ENCODE data around the gene RIC3. TPM values are rescaled to one million over a fixed set of nuclear protein-coding genes. Genes with fewer than 3 reads are reported as not detected.
A peak's percentile ranks its signal among the peaks of the same experiment; 100 is the strongest.

RIC3 gene
- total RNA-seq, 1 experiment from 2014 or later, result not detected

GRCh38 chr11:8092587-8093424 lies 76.0 kb downstream of the RIC3 start:
- peak; percentile 70 to 79 for DNase-seq
- Histone ChIP-seq H3K4me3 (no peak overlapping the region), H3K4me1 (no peaks in the 10 kb centered on the region), H3K36me3 (no peaks in the 10 kb centered on the region), H3K9me3 (replicated peaks) (no peaks in the 10 kb centered on the region), H3K27me3 (no peaks in the 10 kb centered on the region), H3K27ac (no peak overlapping the region)

GRCh38 chr11:8091721-8092120 lies 77.1 kb downstream of the RIC3 start:
- Histone ChIP-seq H3K9me3 (replicated peaks) (no peaks in the 10 kb centered on the region), H3K36me3 (no peaks in the 10 kb centered on the region), H3K27ac (no peak overlapping the region), H3K4me1 (peaks cover 1% of the 10 kb centered on the region), H3K27me3 (no peaks in the 10 kb centered on the region), H3K4me3 (no peak overlapping the region)
- DNase-seq, result no peak

- no peaks in the 10 kb centered on the region for H3K36me3 ChIP-seq
- no peaks in the 10 kb centered on the region for H3K27me3 ChIP-seq
- peak; percentile 59 to 77 for DNase-seq
- H3K4me1 ChIP-seq, result peaks cover 11% of the 10 kb centered on the region
- H3K4me3 ChIP-seq, result no peak overlapping the region
- H3K9me3 ChIP-seq (replicated peaks), result no peaks in the 10 kb centered on the region
- no peak overlapping the region for H3K27ac ChIP-seq
Measured at GRCh38 chr11:8090756-8091155, 78.1 kb downstream of the RIC3 start.

- Histone ChIP-seq H3K27ac (no peak overlapping the region), H3K27me3 (no peaks in the 10 kb centered on the region), H3K36me3 (no peaks in the 10 kb centered on the region), H3K4me3 (no peak overlapping the region), H3K9me3 (replicated peaks) (no peaks in the 10 kb centered on the region), H3K4me1 (peaks cover 19% of the 10 kb centered on the region)
- no peak for DNase-seq
Measured at GRCh38 chr11:8089791-8090510, 78.9 kb downstream of the RIC3 start.

GRCh38 chr11:8087756-8088155 lies 81.1 kb downstream of the RIC3 start:
- Histone ChIP-seq H3K36me3 (no peaks in the 10 kb centered on the region), H3K4me3 (no peak overlapping the region), H3K4me1 (peaks cover 23% of the 10 kb centered on the region), H3K9me3 (replicated peaks) (no peaks in the 10 kb centered on the region), H3K27ac (no peak overlapping the region), H3K27me3 (no peaks in the 10 kb centered on the region)
- DNase-seq, result no peak

- Histone ChIP-seq H3K27ac (no peak overlapping the region), H3K4me1 (peaks cover 23% of the 10 kb centered on the region), H3K36me3 (no peaks in the 10 kb centered on the region)
Measured at GRCh38 chr11:8087185-8087584, 81.6 kb downstream of the RIC3 start.

GRCh38 chr11:8086571-8086970 lies 82.3 kb downstream of the RIC3 start:
- DNase-seq, result no peak
- H3K9me3 ChIP-seq (replicated peaks), result no peaks in the 10 kb centered on the region
- no peak overlapping the region for H3K4me3 ChIP-seq
- peaks cover 23% of the 10 kb centered on the region for H3K4me1 ChIP-seq
- no peak overlapping the region for H3K27ac ChIP-seq
- H3K36me3 ChIP-seq, result no peaks in the 10 kb centered on the region
- H3K27me3 ChIP-seq, result no peaks in the 10 kb centered on the region

More at GRCh38 chr11:8087185-8087584, 81.6 kb downstream of the RIC3 start:
- Histone ChIP-seq H3K27me3 (no peaks in the 10 kb centered on the region), H3K9me3 (replicated peaks) (no peaks in the 10 kb centered on the region), H3K4me3 (no peak overlapping the region)
- DNase-seq, result no peak

- Histone ChIP-seq H3K4me3 (no peak overlapping the region), H3K4me1 (peaks cover 23% of the 10 kb centered on the region), H3K9me3 (replicated peaks) (no peaks in the 10 kb centered on the region), H3K27ac (peak overlapping the region; percentile 15; the same call in 1 of the 2 replicates), H3K36me3 (no peaks in the 10 kb centered on the region), H3K27me3 (no peaks in the 10 kb centered on the region)
- DNase-seq, result peak; percentile 67 to 69
Measured at GRCh38 chr11:8086001-8086479, 82.8 kb downstream of the RIC3 start.

- Histone ChIP-seq H3K36me3 (no peaks in the 10 kb centered on the region), H3K9me3 (replicated peaks) (no peaks in the 10 kb centered on the region), H3K27me3 (peaks cover 3% of the 10 kb centered on the region), H3K27ac (no peak overlapping the region), H3K4me1 (peaks cover 23% of the 10 kb centered on the region), H3K4me3 (no peak overlapping the region)
- no peak for DNase-seq
Measured at GRCh38 chr11:8085011-8085645, 83.7 kb downstream of the RIC3 start.

- H3K36me3 ChIP-seq, result no peaks in the 10 kb centered on the region
- H3K9me3 ChIP-seq (replicated peaks), result no peaks in the 10 kb centered on the region
- H3K4me1 ChIP-seq, result peaks cover 23% of the 10 kb centered on the region
- DNase-seq, result no peak
- H3K27ac ChIP-seq, result no peak overlapping the region
- no peak overlapping the region for H3K4me3 ChIP-seq
- H3K27me3 ChIP-seq, result peaks cover 5% of the 10 kb centered on the region
Measured at GRCh38 chr11:8084352-8084751, 84.5 kb downstream of the RIC3 start.

- no peak for DNase-seq
- Histone ChIP-seq H3K9me3 (replicated peaks) (no peaks in the 10 kb centered on the region), H3K4me3 (no peak overlapping the region), H3K27ac (no peak overlapping the region), H3K4me1 (peaks cover 23% of the 10 kb centered on the region), H3K27me3 (peaks cover 5% of the 10 kb centered on the region), H3K36me3 (no peaks in the 10 kb centered on the region)
Measured at GRCh38 chr11:8083871-8084281, 84.9 kb downstream of the RIC3 start.

GRCh38 chr11:8083088-8083395 lies 85.8 kb downstream of the RIC3 start:
- DNase-seq, result no peak
- H3K36me3 ChIP-seq, result no peaks in the 10 kb centered on the region
- no peak overlapping the region for H3K4me3 ChIP-seq
- no peaks in the 10 kb centered on the region for H3K9me3 ChIP-seq (replicated peaks)
- peaks cover 5% of the 10 kb centered on the region for H3K27me3 ChIP-seq
- H3K4me1 ChIP-seq, result peaks cover 23% of the 10 kb centered on the region
- H3K27ac ChIP-seq, result no peak overlapping the region

- Histone ChIP-seq H3K4me3 (no peak overlapping the region), H3K9me3 (replicated peaks) (no peaks in the 10 kb centered on the region), H3K27ac (no peak overlapping the region), H3K4me1 (peaks cover 23% of the 10 kb centered on the region), H3K27me3 (peaks cover 5% of the 10 kb centered on the region), H3K36me3 (no peaks in the 10 kb centered on the region)
- no peak for DNase-seq
Measured at GRCh38 chr11:8082391-8083087, 86.3 kb downstream of the RIC3 start.

- peaks cover 5% of the 10 kb centered on the region for H3K27me3 ChIP-seq
- H3K27ac ChIP-seq, result no peak overlapping the region
- peak overlapping the region; percentile 62 for H3K4me3 ChIP-seq
- no peaks in the 10 kb centered on the region for H3K36me3 ChIP-seq
- no peaks in the 10 kb centered on the region for H3K9me3 ChIP-seq (replicated peaks)
- peaks cover 22% of the 10 kb centered on the region for H3K4me1 ChIP-seq
- DNase-seq, result no peak
Measured at GRCh38 chr11:8081591-8082250, 87.1 kb downstream of the RIC3 start.

Data from SJCRH30 (cell line).